RWPE2 (cell line): ENCODE data around the gene MIPOL1.

Experiments
- ATAC-seq: fragments of 200-7000 bp; cut with Tn5 transposase; 3 replicates; pipeline ENCODE4 v1.9.1; 2021; ENCODE audit warnings: low read depth
- DNase-seq: peaks from one replicate; pipeline ENCODE4 v3.0.0-alpha.2; 2020; ENCODE audit warnings: low spot score
- H3K27ac ChIP-seq: fragments of 450-650 bp; 2 replicates; pipeline ENCODE4 v1.5.1; 2017; ENCODE audit warnings: mild to moderate bottlenecking; ENCODE audit not compliant: poor library complexity, severe bottlenecking
- H3K27me3 ChIP-seq: fragments of 250-450 bp; sonication (Bioruptor Pico); 2 replicates; pipeline ENCODE4 v1.5.1; 2021; ENCODE audit warnings: mild to moderate bottlenecking, moderate library complexity; ENCODE audit not compliant: insufficient read depth, poor library complexity, severe bottlenecking
- H3K36me3 ChIP-seq: fragments of 250-450 bp; sonication (Bioruptor Pico); 2 replicates; pipeline ENCODE4 v1.5.1; 2020; ENCODE audit warnings: low read depth, mild to moderate bottlenecking, moderate library complexity
- H3K4me1 ChIP-seq: fragments of 250-450 bp; sonication (Bioruptor Pico); 2 replicates; pipeline ENCODE4 v1.5.1; 2021; ENCODE audit warnings: mild to moderate bottlenecking, moderate library complexity; ENCODE audit not compliant: insufficient read depth, poor library complexity, severe bottlenecking
- H3K4me3 ChIP-seq: fragments of 250-450 bp; sonication (Bioruptor Pico); 2 replicates; pipeline ENCODE4 v1.5.1; 2021; ENCODE audit warnings: mild to moderate bottlenecking, moderate library complexity; ENCODE audit not compliant: severe bottlenecking
- H3K9me3 ChIP-seq: fragments of 250-450 bp; sonication (Bioruptor Pico); 2 replicates; pipeline ENCODE4 v1.5.1; 2021; ENCODE audit warnings: mild to moderate bottlenecking, moderate library complexity; ENCODE audit not compliant: severe bottlenecking
- TF ChIP-seq, protein P1 (sequence below): fragments of 450-650 bp; IDR thresholded peaks from one replicate; pipeline ENCODE4 v1.5.1; 2017; ENCODE audit warnings: mild to moderate bottlenecking, moderate library complexity; ENCODE audit not compliant: poor library complexity, severe bottlenecking

The MIPOL1 gene

DNA sequence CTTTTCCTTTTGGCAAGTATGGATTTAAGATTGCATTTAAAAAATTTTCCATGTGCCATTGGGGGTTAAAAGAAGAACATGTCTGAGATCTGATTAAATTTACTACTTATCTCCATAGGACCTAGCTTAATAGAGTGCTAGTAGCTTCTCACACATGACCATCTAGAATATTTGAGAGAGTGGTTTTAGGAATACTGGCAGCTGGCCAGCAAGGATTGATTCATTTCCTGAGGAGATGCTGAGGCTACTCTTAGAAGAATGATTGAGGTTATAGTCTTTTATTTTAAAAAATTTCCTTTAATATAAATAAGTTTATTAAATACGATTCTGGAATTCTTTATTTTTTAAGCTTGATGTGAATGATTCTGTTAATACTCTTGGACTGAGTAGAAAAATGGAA, 56.2 kb downstream of the MIPOL1 start:
- no peak overlapping the region for H3K4me3 ChIP-seq
- H3K9me3 ChIP-seq = no peaks in the 10 kb centered on the region
- no peaks in the 10 kb centered on the region for H3K36me3 ChIP-seq
- DNase-seq (peak; percentile 68), ATAC-seq (peak; percentile 95)
- TF ChIP-seq, protein P1, sequence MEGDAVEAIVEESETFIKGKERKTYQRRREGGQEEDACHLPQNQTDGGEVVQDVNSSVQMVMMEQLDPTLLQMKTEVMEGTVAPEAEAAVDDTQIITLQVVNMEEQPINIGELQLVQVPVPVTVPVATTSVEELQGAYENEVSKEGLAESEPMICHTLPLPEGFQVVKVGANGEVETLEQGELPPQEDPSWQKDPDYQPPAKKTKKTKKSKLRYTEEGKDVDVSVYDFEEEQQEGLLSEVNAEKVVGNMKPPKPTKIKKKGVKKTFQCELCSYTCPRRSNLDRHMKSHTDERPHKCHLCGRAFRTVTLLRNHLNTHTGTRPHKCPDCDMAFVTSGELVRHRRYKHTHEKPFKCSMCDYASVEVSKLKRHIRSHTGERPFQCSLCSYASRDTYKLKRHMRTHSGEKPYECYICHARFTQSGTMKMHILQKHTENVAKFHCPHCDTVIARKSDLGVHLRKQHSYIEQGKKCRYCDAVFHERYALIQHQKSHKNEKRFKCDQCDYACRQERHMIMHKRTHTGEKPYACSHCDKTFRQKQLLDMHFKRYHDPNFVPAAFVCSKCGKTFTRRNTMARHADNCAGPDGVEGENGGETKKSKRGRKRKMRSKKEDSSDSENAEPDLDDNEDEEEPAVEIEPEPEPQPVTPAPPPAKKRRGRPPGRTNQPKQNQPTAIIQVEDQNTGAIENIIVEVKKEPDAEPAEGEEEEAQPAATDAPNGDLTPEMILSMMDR = no peak
- H3K4me1 ChIP-seq = peaks cover 9% of the 10 kb centered on the region
- no peak overlapping the region for H3K27ac ChIP-seq
- no peaks in the 10 kb centered on the region for H3K27me3 ChIP-seq

DNA sequence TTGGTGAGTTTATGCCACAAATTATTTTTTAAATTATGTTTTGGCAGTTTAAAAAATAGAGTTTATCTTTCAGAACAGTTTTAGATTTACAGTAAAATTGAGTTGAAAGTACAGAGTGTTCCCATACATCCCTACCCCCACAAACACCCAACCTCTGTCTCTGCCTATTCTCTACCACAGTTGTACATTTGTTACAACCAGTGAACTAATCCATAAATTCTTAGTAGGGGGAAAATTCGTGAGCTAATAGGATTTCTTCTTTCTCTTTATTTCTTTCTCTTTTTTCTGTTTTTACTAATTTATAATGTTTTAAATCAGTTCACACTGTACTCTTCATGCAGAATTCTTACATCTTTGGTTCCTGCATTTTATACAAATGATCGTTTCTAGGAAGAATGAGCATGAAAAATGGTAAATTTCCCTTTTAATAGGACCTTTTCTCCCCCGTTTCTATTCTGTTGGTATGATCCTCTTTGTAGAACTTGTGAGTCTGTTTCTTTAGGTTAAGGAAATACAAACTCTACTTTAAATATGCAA, 56.7 kb downstream of the MIPOL1 start:
- peaks cover 9% of the 10 kb centered on the region for H3K4me1 ChIP-seq
- H3K27me3 ChIP-seq = no peaks in the 10 kb centered on the region
- no peaks in the 10 kb centered on the region for H3K36me3 ChIP-seq
- ATAC-seq (no peak; the same call in 2 of the 3 replicates), DNase-seq (no peak)
- TF ChIP-seq, protein P1 = no peak
- H3K27ac ChIP-seq = no peak overlapping the region
- no peaks in the 10 kb centered on the region for H3K9me3 ChIP-seq
- no peak overlapping the region for H3K4me3 ChIP-seq

DNA sequence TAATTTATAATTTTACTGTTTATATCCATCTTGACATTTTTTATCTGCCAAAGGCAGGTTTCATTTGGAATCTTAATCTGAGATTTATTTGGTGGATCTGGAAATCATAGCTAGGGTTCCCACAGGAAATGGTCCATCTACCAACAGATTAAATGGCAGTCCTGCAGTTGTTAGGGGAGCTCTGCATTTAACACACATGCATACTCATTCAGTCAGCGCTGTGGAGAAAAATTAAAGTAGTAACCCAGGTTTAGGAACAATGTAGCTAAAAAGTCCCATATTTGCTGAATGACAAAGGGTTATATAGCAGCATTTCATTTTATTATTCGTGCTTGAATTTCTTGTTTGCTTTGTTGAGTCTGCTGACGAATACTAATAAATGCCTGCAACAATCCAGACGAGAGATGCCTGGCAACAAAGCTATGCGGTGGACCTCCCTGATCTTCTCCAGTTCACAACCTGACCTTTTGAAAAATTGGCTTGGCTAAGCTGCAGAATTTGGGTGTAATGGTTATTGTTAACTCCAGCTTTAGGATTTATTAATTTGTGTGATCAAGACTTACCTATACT, 59.8 kb downstream of the MIPOL1 start:
- H3K4me3 ChIP-seq = no peak overlapping the region
- H3K9me3 ChIP-seq = no peaks in the 10 kb centered on the region
- DNase-seq = no peak
- H3K4me1 ChIP-seq = peaks cover 9% of the 10 kb centered on the region
- ATAC-seq = no peak
- no peaks in the 10 kb centered on the region for H3K36me3 ChIP-seq
- no peak overlapping the region for H3K27ac ChIP-seq
- TF ChIP-seq, protein P1 = no peak
- no peaks in the 10 kb centered on the region for H3K27me3 ChIP-seq

DNA sequence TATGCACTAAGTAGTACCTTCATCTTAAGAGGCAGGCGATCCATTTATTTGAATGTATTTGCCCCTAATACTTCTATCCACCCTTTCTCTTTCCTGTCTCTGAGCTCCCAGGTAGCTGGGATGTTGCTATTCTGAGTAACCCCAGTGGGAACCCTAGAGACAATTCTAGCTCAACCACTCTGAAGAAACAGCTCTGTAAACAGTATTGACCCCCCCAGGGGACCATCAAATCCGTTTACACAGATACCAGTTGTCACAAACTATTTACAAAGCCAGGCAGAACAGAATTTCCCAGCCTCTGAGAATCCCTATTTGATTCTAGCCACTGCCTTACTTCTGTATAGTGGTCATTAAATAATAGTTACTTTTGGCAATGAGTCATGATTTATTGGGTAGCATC, 64.9 kb downstream of the MIPOL1 start:
- TF ChIP-seq, protein P1 = no peak
- H3K36me3 ChIP-seq = no peaks in the 10 kb centered on the region; the same call in 1 of the 2 replicates
- no peak for DNase-seq
- no peak for ATAC-seq
- no peaks in the 10 kb centered on the region for H3K4me1 ChIP-seq
- no peak overlapping the region for H3K27ac ChIP-seq
- no peaks in the 10 kb centered on the region for H3K9me3 ChIP-seq
- H3K27me3 ChIP-seq = no peaks in the 10 kb centered on the region
- H3K4me3 ChIP-seq = no peak overlapping the region

DNA sequence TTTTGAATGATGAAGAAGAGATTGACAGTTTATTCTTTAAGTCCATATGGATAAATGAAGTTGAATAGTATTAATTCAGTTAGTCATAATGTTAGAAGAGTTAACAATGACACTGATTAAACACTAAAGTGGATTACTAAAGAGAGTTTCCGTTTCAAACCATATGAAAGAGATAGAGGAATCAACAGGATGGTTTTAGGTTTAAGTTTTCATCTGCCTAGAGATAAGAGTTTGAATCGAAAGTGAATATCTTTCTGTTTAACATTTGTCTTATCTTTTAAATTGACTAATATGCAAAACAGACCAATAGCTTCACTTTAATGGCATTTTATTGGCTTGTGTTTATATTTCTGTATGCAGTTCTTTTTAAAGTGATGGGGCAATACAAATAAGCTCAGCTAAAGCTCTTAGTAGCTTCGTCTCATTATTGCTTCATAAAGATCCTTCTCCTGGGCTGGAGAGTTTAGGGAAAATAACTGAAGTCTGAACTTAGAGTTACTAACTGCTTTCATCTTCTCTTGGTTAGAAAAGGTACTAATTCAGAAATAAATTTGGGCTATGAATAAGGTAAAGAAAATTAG, 66.0 kb downstream of the MIPOL1 start:
- H3K4me3 ChIP-seq = no peak overlapping the region
- no peaks in the 10 kb centered on the region for H3K9me3 ChIP-seq
- no peak overlapping the region for H3K27ac ChIP-seq
- H3K36me3 ChIP-seq = peaks cover 8% of the 10 kb centered on the region; the same call in 1 of the 2 replicates
- TF ChIP-seq, protein P1 = no peak
- no peak for DNase-seq
- H3K27me3 ChIP-seq = no peaks in the 10 kb centered on the region
- ATAC-seq = no peak
- no peaks in the 10 kb centered on the region for H3K4me1 ChIP-seq
